ENCODE results near the gene MTA1.

DNA sequence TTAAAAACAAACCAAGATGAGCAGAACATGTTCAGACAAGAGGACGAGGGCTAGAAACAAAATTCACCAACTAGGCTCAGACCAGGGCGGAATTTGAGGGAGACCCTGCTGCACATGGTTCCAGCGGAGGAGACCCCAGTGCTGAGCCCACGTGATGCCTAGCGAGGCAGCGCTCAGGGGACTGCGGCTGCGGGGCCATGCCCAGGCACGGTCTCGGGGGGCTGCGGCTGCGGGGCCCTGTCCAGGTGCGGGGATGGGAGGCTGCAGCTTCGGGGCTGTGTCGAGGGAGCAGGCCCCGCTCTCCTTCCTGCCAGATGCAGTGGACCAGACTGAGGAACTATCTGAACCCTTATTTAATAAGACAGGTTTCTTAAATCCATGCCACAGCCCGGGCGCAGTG lies 42.3 kb downstream of the MTA1 start:
- TF ChIP-seq, protein P1, sequence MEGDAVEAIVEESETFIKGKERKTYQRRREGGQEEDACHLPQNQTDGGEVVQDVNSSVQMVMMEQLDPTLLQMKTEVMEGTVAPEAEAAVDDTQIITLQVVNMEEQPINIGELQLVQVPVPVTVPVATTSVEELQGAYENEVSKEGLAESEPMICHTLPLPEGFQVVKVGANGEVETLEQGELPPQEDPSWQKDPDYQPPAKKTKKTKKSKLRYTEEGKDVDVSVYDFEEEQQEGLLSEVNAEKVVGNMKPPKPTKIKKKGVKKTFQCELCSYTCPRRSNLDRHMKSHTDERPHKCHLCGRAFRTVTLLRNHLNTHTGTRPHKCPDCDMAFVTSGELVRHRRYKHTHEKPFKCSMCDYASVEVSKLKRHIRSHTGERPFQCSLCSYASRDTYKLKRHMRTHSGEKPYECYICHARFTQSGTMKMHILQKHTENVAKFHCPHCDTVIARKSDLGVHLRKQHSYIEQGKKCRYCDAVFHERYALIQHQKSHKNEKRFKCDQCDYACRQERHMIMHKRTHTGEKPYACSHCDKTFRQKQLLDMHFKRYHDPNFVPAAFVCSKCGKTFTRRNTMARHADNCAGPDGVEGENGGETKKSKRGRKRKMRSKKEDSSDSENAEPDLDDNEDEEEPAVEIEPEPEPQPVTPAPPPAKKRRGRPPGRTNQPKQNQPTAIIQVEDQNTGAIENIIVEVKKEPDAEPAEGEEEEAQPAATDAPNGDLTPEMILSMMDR (IDR thresholded peaks at IDR 0.05; ENCODE audit: insufficient read depth, low read length): no peak
- TF ChIP-seq POLR2AphosphoS5 (IDR thresholded peaks at IDR 0.05; ENCODE audit: low read depth) (no peak), GABPA (IDR thresholded peaks at IDR 0.05; ENCODE audit: low read depth) (no peak), SPI1 (IDR thresholded peaks at IDR 0.05; ENCODE audit: borderline replicate concordance, low read depth) (no peak)
- TF ChIP-seq, protein P2, sequence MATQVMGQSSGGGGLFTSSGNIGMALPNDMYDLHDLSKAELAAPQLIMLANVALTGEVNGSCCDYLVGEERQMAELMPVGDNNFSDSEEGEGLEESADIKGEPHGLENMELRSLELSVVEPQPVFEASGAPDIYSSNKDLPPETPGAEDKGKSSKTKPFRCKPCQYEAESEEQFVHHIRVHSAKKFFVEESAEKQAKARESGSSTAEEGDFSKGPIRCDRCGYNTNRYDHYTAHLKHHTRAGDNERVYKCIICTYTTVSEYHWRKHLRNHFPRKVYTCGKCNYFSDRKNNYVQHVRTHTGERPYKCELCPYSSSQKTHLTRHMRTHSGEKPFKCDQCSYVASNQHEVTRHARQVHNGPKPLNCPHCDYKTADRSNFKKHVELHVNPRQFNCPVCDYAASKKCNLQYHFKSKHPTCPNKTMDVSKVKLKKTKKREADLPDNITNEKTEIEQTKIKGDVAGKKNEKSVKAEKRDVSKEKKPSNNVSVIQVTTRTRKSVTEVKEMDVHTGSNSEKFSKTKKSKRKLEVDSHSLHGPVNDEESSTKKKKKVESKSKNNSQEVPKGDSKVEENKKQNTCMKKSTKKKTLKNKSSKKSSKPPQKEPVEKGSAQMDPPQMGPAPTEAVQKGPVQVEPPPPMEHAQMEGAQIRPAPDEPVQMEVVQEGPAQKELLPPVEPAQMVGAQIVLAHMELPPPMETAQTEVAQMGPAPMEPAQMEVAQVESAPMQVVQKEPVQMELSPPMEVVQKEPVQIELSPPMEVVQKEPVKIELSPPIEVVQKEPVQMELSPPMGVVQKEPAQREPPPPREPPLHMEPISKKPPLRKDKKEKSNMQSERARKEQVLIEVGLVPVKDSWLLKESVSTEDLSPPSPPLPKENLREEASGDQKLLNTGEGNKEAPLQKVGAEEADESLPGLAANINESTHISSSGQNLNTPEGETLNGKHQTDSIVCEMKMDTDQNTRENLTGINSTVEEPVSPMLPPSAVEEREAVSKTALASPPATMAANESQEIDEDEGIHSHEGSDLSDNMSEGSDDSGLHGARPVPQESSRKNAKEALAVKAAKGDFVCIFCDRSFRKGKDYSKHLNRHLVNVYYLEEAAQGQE (IDR thresholded peaks at IDR 0.05; ENCODE audit: insufficient replicate concordance, low read depth): no peak

Data from HL-60 (cell line).